Epithelial cell of proximal tubule (primary cell): ENCODE results near the gene SNX3. TPM values are rescaled to one million over a fixed set of nuclear protein-coding genes. Genes with fewer than 3 reads are reported as not detected.
"Not testable (repeated sequence)": the region's sequence is repeated elsewhere in the genome, so short reads cannot be mapped to it uniquely, and the experiment has no call there.

Experiments used
- DNase-seq: peaks from one replicate; pipeline ENCODE4 v3.0.0-alpha.2; 2011; ENCODE audit warnings: low read depth
- H3K4me3 ChIP-seq: 2 replicates; pipeline ENCODE4 v1.5.1; 2011; ENCODE audit warnings: low read depth, mild to moderate bottlenecking, low read length
- CTCF ChIP-seq: conservative IDR thresholded peaks from 2 replicates; pipeline ENCODE4 v1.5.1; 2012; ENCODE audit warnings: low read depth, mild to moderate bottlenecking, low read length
- total RNA-seq: library from RNA; depleted of rRNA; stranded (reverse); fragments of >200 nt; gene quantifications from 2 replicates; pipeline ENCODE4 v1.2.3, GENCODE V29; 2015

The SNX3 gene
- total RNA-seq, 1 donor from 2014 or later, result 118 TPM

GRCh38 chr6:108247965-108248536 is 12.8 kb downstream of the SNX3 start:
- TF ChIP-seq CTCF, result peak; percentile 15
- no peak for DNase-seq
- no peak overlapping the region for H3K4me3 ChIP-seq

- not testable (repeated sequence) for DNase-seq, H3K4me3 ChIP-seq
Measured at GRCh38 chr6:108245095-108245494, 15.7 kb downstream of the SNX3 start.

- DNase-seq, result no peak
- TF ChIP-seq CTCF, result no peak
- H3K4me3 ChIP-seq, result no peak overlapping the region
Measured at GRCh38 chr6:108243836-108244235, 17.0 kb downstream of the SNX3 start.

- H3K4me3 ChIP-seq, result no peak overlapping the region
- DNase-seq, result no peak
- TF ChIP-seq CTCF, result no peak
Measured at GRCh38 chr6:108242721-108243120, 18.1 kb downstream of the SNX3 start.

GRCh38 chr6:108242259-108242658 is 18.6 kb downstream of the SNX3 start:
- no peak for DNase-seq
- H3K4me3 ChIP-seq, result no peak overlapping the region
- no peak for TF ChIP-seq CTCF

GRCh38 chr6:108238322-108238721 is 22.5 kb downstream of the SNX3 start:
- TF ChIP-seq CTCF, result no peak
- no peak for DNase-seq
- no peak overlapping the region for H3K4me3 ChIP-seq

GRCh38 chr6:108236791-108237190 is 24.0 kb downstream of the SNX3 start:
- no peak for TF ChIP-seq CTCF
- no peak overlapping the region for H3K4me3 ChIP-seq
- DNase-seq, result no peak
